Right cardiac atrium (tissue), 5 donors: Measurements from ENCODE around the gene NKX3-2. TPM values are rescaled to one million over a fixed set of nuclear protein-coding genes. Genes with fewer than 3 reads are reported as not detected.

Experiments
- ATAC-seq, 2 donors: fragments of 200-7000 bp; cut with Tn5 transposase; one replicate each; pipeline versions ENCODE4 v1.8.0 to v1.9.1; 2020; ENCODE audit warnings: moderate library complexity in 2 of 2, mild to moderate bottlenecking in 1 of 2
- DNase-seq, 3 donors: peaks; one replicate each; pipeline ENCODE4 v3.0.0-alpha.2; 2020
- H3K27ac ChIP-seq: one replicate; pipeline ENCODE4 v1.5.1; 2013; ENCODE audit warnings: mild to moderate bottlenecking, low read length, control low read depth, moderate library complexity
- H3K27me3 ChIP-seq: one replicate; pipeline ENCODE4 v1.6.1; 2013; ENCODE audit not compliant: control insufficient read depth, insufficient read depth
- H3K4me1 ChIP-seq: one replicate; pipeline ENCODE4 v1.6.1; 2013; ENCODE audit warnings: low read length; ENCODE audit not compliant: control insufficient read depth, insufficient read depth
- H3K4me3 ChIP-seq: one replicate; pipeline ENCODE4 v1.5.1; 2013; ENCODE audit warnings: low read length, control low read depth
- H3K9me3 ChIP-seq: one replicate; pipeline ENCODE4 v1.6.1; 2013; ENCODE audit warnings: low read length; ENCODE audit not compliant: control insufficient read depth
- WGBS: extraction: QIAGEN DNeasy Blood & Tissue Kit; methylation state at CpG from one replicate; pipeline ENCODE4 v1.1.7; 2013; 5-methylcytosine and 5-hydroxymethylcytosine counted together
- intact Hi-C, 4 donors: fragments of 100-400 bp; cut with DNase I; formaldehyde crosslinking; loops; one replicate each; pipeline versions ENCODE4 v1.11.0 to v1.14.0; 2022 to 2023
- polyA plus RNA-seq: library from polyadenylated mRNA; stranded (reverse); fragments of 200-250 nt; gene quantifications from one replicate; pipeline ENCODE4 v1.2.3, GENCODE V29; 2013
- total RNA-seq, 4 donors: library from RNA; stranded (reverse); fragmentation: NEBNext Ultra II Directional; extraction: Animal tissue kit (Norgen Biotek cat#: 25700); gene quantifications; one replicate each; pipeline ENCODE4 v1.2.1, GENCODE V29; 2021
- donor health status: healthy with polysubstance abuse.
- donor health status: DM: no; HTN: yes; CAD: no.
- donor health status: DM: no; HTN: no; CAD: no.
- donor health status: DM: no; HTN: yes; CAD: no; lungs with severe emphysema.
- donor health status: DM: yes; HTN: yes; CAD: no.

The NKX3-2 gene
- total and polyA plus RNA-seq, 5 donors: 0.05 to 0.12 TPM; not detected in 3

GRCh38 chr4:13545394-13545808 lies 1.1 kb upstream of the NKX3-2 start:
- Histone ChIP-seq H3K9me3 (no peaks in the 10 kb centered on the region), H3K27me3 (no peaks in the 10 kb centered on the region), H3K27ac (no peak overlapping the region), H3K4me3 (peak overlapping the region; percentile 48), H3K4me1 (peaks cover 9% of the 10 kb centered on the region)
- 15% methylated on average over 8 of the region's 8 CpGs for WGBS
- DNase-seq (no peak), ATAC-seq (no peak)
- intact Hi-C loops: loop anchor here in 2 of 4 donors (5.0 kb wide), 2 partner anchors 693 to 818 kb away; no protein-coding TSS in a partner anchor

DNA sequence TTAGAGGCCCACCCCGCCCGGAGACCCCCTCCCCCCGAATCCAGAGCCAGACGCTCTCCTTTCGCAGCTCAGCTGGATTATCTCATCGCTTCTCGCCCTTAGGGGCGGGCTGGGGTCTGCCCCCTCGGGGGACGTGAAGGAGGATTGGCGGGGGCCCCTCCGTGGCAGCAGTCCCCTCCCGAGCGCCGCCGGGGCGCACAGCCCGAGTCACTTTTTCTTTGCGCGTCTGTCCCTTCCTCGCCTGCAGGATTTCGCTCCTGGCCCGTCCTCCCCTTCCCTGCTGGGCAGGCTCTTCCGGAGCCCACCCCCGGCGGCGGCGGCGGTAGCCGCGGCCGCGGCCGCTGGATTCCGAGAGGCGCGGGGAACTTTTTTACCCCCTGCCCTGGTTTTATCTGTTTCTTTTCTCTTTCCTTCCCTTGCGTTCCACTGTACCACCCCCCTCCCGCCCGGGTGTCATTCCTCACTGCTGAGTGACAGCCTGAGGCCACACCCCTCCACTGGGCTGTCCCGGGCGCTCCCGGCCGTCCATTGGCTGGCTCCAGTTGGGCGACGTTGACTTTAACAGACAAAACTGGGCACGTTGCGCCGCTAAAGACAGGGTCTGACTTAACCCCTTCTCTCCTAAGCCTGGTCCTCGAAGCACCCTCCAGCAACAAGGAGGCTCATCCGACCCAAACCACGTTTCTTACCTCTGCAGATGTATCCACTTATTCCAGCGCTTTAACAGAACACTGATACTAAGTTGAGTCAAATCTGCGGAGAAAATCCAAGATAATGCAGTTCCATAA lies 492 bp upstream of the NKX3-2 start:
- Histone ChIP-seq H3K27me3 (no peaks in the 10 kb centered on the region), H3K9me3 (no peaks in the 10 kb centered on the region), H3K4me3 (peak overlapping the region; percentile 48), H3K27ac (no peak overlapping the region), H3K4me1 (peaks cover 9% of the 10 kb centered on the region)
- ATAC-seq: peak; percentile 82 to 92
- intact Hi-C loops: loop anchor here in 3 of 4 donors (5.0 kb wide), 2 partner anchors 692 to 817 kb away; no protein-coding TSS in a partner anchor
- WGBS: 1% methylated on average over 54 of the region's 54 CpGs
- DNase-seq: peak; percentile 76 to 86 (median 85)

DNA sequence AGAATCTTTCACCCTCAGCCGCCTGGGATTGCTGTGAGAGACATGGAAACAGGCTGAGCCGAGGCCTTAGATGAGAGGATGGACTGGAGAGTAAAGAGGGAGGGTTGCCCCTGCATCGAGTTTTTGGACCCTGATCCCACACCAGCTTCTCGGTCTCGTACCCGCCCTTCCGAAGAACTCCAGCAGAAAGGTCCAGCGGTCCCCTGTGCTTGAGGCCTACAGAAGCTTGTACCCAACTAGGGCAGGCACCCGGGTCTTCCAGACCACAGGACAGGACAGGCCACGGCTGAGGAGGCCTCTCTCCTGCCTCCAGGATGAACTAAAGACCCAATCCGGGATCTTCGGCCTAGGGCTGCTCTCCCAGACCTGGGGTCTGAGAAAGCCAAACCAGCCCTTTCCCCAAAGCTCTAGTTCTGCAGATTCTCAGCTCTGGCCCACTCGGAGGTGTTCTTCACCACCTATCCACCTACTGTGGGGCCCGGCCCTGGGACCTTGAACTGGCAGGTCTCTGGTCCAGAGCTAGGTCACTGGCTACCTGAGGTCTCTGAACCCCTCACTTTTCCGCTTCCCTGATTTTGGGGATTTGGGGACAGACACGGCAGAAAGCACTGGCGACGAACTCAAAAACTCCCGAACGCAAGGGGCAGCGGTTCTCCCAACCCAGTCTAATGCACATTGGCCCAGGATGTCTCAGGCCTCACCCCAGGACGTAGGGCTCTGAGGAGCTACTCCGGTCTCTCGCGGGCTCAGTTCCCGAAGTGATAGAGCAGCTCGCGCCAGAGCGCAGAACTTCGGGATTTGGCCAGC lies 1.1 kb downstream of the NKX3-2 start:
- Histone ChIP-seq H3K27me3 (no peaks in the 10 kb centered on the region), H3K4me3 (peak overlapping the region; percentile 48), H3K27ac (no peak overlapping the region), H3K4me1 (peaks cover 9% of the 10 kb centered on the region), H3K9me3 (no peaks in the 10 kb centered on the region)
- whole genome bisulfite sequencing: 44% methylated on average over 30 of the region's 30 CpGs
- intact Hi-C loops: loop anchor here in 1 of 4 donors (5.0 kb wide), 1 partner anchor 816 kb away; no protein-coding TSS in a partner anchor
- DNase-seq (no peak), ATAC-seq (no peak)

DNA sequence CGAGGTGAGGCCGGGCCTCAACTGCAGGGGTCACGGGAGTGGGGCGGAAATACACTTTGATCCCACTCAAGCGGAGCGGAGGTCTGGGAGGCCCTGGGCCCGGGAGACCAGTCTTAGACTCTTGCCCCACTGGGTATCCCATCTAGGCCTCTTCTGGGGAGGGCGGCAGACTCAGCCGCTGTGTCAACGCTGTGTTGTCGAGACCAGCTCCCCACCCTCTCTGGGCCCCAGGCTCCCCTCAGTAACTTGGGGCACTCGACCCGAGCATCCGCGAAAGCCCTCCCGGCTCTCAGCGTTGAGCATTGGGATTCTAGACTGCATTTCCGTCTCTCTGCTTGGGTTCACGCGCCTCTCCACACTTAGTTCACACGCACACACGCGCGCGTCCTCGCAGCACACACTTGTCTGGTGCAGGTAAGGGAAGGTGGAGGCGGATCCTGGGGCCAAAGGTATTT lies 1.7 kb downstream of the NKX3-2 start:
- WGBS: 42% methylated on average over 27 of the region's 27 CpGs
- no peaks in the 10 kb centered on the region for H3K27me3 ChIP-seq
- H3K9me3 ChIP-seq: no peaks in the 10 kb centered on the region
- no peak overlapping the region for H3K4me3 ChIP-seq
- H3K27ac ChIP-seq: no peak overlapping the region
- intact Hi-C loops: loop anchor here in 1 of 4 donors (5.0 kb wide), 1 partner anchor 815 kb away; no protein-coding TSS in a partner anchor
- DNase-seq (no peak), ATAC-seq (no peak)
- peaks cover 9% of the 10 kb centered on the region for H3K4me1 ChIP-seq

- no peaks in the 10 kb centered on the region for H3K27me3 ChIP-seq
- DNase-seq: no peak
- ATAC-seq: no peak
- WGBS: 11% methylated on average over 79 of the region's 79 CpGs
- peak overlapping the region; percentile 3 for H3K4me3 ChIP-seq
- intact Hi-C loops: loop anchor here in 1 of 4 donors (5.0 kb wide), 1 partner anchor 815 kb away; no protein-coding TSS in a partner anchor
- H3K4me1 ChIP-seq: peaks cover 4% of the 10 kb centered on the region
- no peaks in the 10 kb centered on the region for H3K9me3 ChIP-seq
- no peak overlapping the region for H3K27ac ChIP-seq
Observed at GRCh38 chr4:13541720-13542576, 2.4 kb downstream of the NKX3-2 start.

GRCh38 chr4:13541176-13541604 lies 3.1 kb downstream of the NKX3-2 start:
- H3K27me3 ChIP-seq: no peaks in the 10 kb centered on the region
- ATAC-seq (no peak), DNase-seq (no peak)
- WGBS: 43% methylated on average over 10 of the region's 10 CpGs
- H3K9me3 ChIP-seq: no peaks in the 10 kb centered on the region
- intact Hi-C loops: loop anchor here in 1 of 4 donors (5.0 kb wide), 1 partner anchor 814 kb away; no protein-coding TSS in a partner anchor
- no peak overlapping the region for H3K4me3 ChIP-seq
- peaks cover 2% of the 10 kb centered on the region for H3K4me1 ChIP-seq
- H3K27ac ChIP-seq: no peak overlapping the region

GRCh38 chr4:13540446-13541175 lies 3.7 kb downstream of the NKX3-2 start:
- no peak overlapping the region for H3K4me3 ChIP-seq
- H3K27ac ChIP-seq: no peak overlapping the region
- H3K9me3 ChIP-seq: no peaks in the 10 kb centered on the region
- intact Hi-C loops: loop anchor here in 1 of 4 donors (5.0 kb wide), 1 partner anchor 813 kb away; no protein-coding TSS in a partner anchor
- no peaks in the 10 kb centered on the region for H3K27me3 ChIP-seq
- 21% methylated on average over 23 of the region's 23 CpGs for WGBS
- no peak for DNase-seq
- peaks cover 2% of the 10 kb centered on the region for H3K4me1 ChIP-seq
- no peak for ATAC-seq

DNA sequence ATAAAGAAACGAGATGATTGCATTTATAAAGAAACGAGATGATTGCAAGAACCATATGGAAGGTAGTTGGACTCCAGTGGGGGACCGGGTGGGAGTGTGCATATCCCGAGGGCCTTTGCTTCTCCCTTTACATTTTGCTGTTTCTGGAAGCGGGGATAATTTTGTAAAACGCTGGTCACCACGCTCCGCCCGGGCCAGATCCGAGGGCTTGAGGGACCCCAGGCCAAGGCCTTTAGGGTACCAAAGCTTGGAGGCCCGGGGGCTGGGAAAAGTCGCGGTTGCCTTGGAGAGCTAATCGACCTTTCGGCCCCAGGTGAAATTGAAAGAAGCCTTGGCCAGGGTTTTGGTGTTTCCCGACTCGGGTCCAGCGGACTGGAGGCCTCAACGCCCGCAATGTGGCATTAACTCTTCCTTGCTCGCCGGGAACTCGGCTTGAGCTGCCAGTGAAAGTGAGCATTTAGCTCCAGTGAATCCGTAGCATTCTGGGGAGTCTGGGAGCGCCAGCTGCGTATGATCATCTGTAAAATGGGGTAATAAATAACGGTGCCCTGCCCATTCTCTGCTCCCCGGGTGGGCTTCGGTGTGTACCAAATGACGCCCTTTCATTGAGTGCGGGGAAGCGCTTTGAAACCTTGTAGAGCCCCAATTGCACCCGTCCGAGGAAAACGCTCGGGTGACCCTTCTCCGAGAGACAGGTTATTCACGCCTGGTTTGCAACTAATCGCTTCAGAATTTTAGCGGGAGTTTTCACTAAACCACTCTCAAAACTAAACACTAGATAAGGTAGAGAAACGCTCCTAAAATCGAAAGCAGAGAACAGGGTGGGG lies 4.5 kb downstream of the NKX3-2 start:
- no peak for DNase-seq
- WGBS: 13% methylated on average over 42 of the region's 42 CpGs
- H3K4me1 ChIP-seq: peaks cover 2% of the 10 kb centered on the region

GRCh38 chr4:13539047-13539618 lies 5.2 kb downstream of the NKX3-2 start:
- Histone ChIP-seq H3K4me3 (peak overlapping the region; percentile 23), H3K4me1 (peaks cover 2% of the 10 kb centered on the region), H3K9me3 (no peaks in the 10 kb centered on the region), H3K27me3 (no peaks in the 10 kb centered on the region), H3K27ac (no peak overlapping the region)
- ATAC-seq (no peak), DNase-seq (no peak)
- intact Hi-C loops: no loop called here
- 4% methylated on average over 23 of the region's 23 CpGs for WGBS

More for the DNA sequence above, 4.5 kb downstream of the NKX3-2 start:
- no peak for ATAC-seq
- intact Hi-C loops: loop anchor here in 1 of 4 donors (5.0 kb wide), 1 partner anchor 813 kb away; no protein-coding TSS in a partner anchor
- Histone ChIP-seq H3K4me3 (no peak overlapping the region), H3K9me3 (no peaks in the 10 kb centered on the region), H3K27me3 (no peaks in the 10 kb centered on the region), H3K27ac (no peak overlapping the region)
